ENCODE measurements around the gene INIP.

DNA sequence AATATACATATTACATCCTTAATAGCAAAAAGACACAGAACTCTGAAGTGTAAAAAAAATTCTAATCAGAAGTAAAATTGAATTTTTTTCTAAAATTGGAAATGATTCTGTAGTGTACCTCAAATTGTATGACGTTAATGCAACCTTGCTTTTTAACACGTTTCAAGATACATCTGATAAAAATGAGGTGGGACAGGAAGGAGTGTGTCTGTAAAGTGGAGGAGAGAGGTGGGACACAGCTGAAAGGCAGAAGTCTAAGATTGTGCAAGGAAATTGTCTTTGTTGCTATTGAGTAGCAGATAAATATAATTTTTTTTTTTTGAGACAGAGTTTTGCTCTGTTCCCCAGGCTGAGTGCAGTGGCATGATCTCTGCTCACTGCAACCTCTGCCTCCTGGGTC lies 17.0 kb upstream of the INIP start:
- TF ChIP-seq CTCF (IDR thresholded peaks at IDR 0.05; ENCODE audit: insufficient read depth, low read length) (no peak), GABPA (IDR thresholded peaks at IDR 0.05; ENCODE audit: low read depth) (no peak)

Measured in HL-60 (cell line).